Fibroblast of lung (primary cell): ENCODE measurements around the gene NAA50.

Experiments
- EZH2 ChIP-seq: IDR thresholded peaks from 2 replicates; pipeline ENCODE4 v1.5.1; 2012; ENCODE audit warnings: low read length, control low read depth, mild to moderate bottlenecking; ENCODE audit errors: missing control alignments
- TF ChIP-seq, protein P1 (sequence below), 2 donors: IDR thresholded peaks in 1 of 2; conservative IDR thresholded peaks in 1 of 2; 1 replicate in 1 of 2; 2 replicates in 1 of 2; pipeline ENCODE4 v1.5.1; 2011 to 2012; ENCODE audit warnings: low read length in 2 of 2, control low read depth in 1 of 2, inconsistent platforms in 1 of 2, low read depth in 1 of 2, mild to moderate bottlenecking in 1 of 2

DNA sequence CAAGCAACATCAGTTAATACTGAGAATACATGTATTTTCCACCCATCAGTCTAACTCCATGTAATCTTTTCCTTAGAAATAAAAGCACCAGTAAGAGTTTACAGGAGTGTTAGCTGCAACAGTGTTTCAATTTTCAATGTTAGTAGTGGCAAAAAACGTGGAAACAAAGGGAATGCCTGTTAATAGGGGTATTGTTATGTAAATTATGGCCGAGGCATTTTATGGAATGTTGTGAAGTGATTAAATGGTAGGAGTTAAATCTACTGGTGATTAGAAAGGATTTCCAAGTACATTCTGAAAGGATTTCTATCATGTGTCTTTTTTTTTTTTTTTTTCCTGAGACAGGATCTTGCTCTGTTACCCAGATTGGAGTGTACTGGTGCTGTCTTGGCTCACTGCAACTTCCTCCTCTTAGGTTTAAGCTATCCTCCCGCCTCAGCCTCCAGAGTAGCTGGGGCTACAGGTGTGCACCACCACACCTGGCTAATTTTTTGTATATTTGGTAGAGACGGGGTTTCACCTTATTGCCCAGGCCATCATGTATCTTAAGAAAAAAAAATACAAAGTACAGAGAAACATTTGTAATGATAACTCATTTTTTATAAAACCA lies 7.4 kb upstream of the NAA50 start:
- TF ChIP-seq, protein P1, sequence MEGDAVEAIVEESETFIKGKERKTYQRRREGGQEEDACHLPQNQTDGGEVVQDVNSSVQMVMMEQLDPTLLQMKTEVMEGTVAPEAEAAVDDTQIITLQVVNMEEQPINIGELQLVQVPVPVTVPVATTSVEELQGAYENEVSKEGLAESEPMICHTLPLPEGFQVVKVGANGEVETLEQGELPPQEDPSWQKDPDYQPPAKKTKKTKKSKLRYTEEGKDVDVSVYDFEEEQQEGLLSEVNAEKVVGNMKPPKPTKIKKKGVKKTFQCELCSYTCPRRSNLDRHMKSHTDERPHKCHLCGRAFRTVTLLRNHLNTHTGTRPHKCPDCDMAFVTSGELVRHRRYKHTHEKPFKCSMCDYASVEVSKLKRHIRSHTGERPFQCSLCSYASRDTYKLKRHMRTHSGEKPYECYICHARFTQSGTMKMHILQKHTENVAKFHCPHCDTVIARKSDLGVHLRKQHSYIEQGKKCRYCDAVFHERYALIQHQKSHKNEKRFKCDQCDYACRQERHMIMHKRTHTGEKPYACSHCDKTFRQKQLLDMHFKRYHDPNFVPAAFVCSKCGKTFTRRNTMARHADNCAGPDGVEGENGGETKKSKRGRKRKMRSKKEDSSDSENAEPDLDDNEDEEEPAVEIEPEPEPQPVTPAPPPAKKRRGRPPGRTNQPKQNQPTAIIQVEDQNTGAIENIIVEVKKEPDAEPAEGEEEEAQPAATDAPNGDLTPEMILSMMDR (conservative IDR thresholded peaks at IDR 0.05 in 1 of 2, IDR thresholded peaks at IDR 0.05 in 1 of 2; ENCODE audit: low read depth in 1 of 2, low read length in 2 of 2), result no peak
- no peak for TF ChIP-seq EZH2
